ENCODE measurements around the gene BCL7B. TPM values are rescaled to one million over a fixed set of nuclear protein-coding genes. Genes with fewer than 3 reads are reported as not detected.

The BCL7B gene
- total RNA-seq, 4 donors from 2014 or later: 13.8 to 63.5 (median 43.7) TPM

GRCh38 chr7:73599151-73599882 is 41.8 kb upstream of the BCL7B start:
- Histone ChIP-seq H3K4me1 (no peaks in the 10 kb centered on the region), H3K36me3 (no peaks in the 10 kb centered on the region), H3K27ac (no peak overlapping the region), H3K4me3 (no peak overlapping the region), H3K9me3 (no peaks in the 10 kb centered on the region), H3K27me3 (no peaks in the 10 kb centered on the region)
- TF ChIP-seq CTCF (IDR thresholded peaks at IDR 0.05): no peak
- no peak for TF ChIP-seq POLR2A (IDR thresholded peaks at IDR 0.05)
- intact Hi-C loops (cut with DNase I; ENCODE audit: low total_unique reads): no loop called here
- DNase-seq: no peak

GRCh38 chr7:73597978-73598782 is 40.7 kb upstream of the BCL7B start:
- intact Hi-C loops (cut with DNase I; ENCODE audit: low total_unique reads): no loop called here
- no peak overlapping the region for H3K27ac ChIP-seq
- H3K9me3 ChIP-seq: no peaks in the 10 kb centered on the region
- TF ChIP-seq CTCF (IDR thresholded peaks at IDR 0.05) (no peak), POLR2A (IDR thresholded peaks at IDR 0.05) (no peak)
- H3K27me3 ChIP-seq: no peaks in the 10 kb centered on the region
- no peak for DNase-seq
- no peaks in the 10 kb centered on the region for H3K4me1 ChIP-seq
- no peaks in the 10 kb centered on the region for H3K36me3 ChIP-seq
- H3K4me3 ChIP-seq: no peak overlapping the region

GRCh38 chr7:73596191-73597065 is 38.9 kb upstream of the BCL7B start:
- H3K9me3 ChIP-seq: no peaks in the 10 kb centered on the region
- intact Hi-C loops (cut with DNase I; ENCODE audit: low total_unique reads): no loop called here
- no peak overlapping the region for H3K27ac ChIP-seq
- no peak overlapping the region for H3K4me3 ChIP-seq
- H3K4me1 ChIP-seq: no peaks in the 10 kb centered on the region
- H3K36me3 ChIP-seq: no peaks in the 10 kb centered on the region
- no peak for DNase-seq
- H3K27me3 ChIP-seq: no peaks in the 10 kb centered on the region
- TF ChIP-seq CTCF (IDR thresholded peaks at IDR 0.05): no peak
- TF ChIP-seq POLR2A (IDR thresholded peaks at IDR 0.05): no peak

GRCh38 chr7:73595358-73595757 is 37.9 kb upstream of the BCL7B start:
- no peak for DNase-seq
- Histone ChIP-seq H3K4me3 (no peak overlapping the region), H3K9me3 (no peaks in the 10 kb centered on the region), H3K36me3 (no peaks in the 10 kb centered on the region), H3K27ac (no peak overlapping the region), H3K27me3 (no peaks in the 10 kb centered on the region), H3K4me1 (no peaks in the 10 kb centered on the region)
- TF ChIP-seq CTCF (IDR thresholded peaks at IDR 0.05) (no peak), POLR2A (IDR thresholded peaks at IDR 0.05) (no peak)
- intact Hi-C loops (cut with DNase I; ENCODE audit: low total_unique reads): no loop called here

Data from uterus (tissue), 4 donors.